GM19099 (cell line): ENCODE results near the gene ALDH1A1.

Experiments used
- POLR2A ChIP-seq: IDR thresholded peaks from 3 replicates; pipeline ENCODE4 v1.6.1; 2011; ENCODE audit warnings: low read depth; ENCODE audit not compliant: insufficient read length; ENCODE audit errors: extremely low read depth

The ALDH1A1 gene

GRCh38 chr9:72883875-72884274, 69.0 kb downstream of the ALDH1A1 start:
- no peak for TF ChIP-seq POLR2A

GRCh38 chr9:72882117-72882775, 70.6 kb downstream of the ALDH1A1 start:
- no peak for TF ChIP-seq POLR2A

GRCh38 chr9:72880821-72881220, 72.0 kb downstream of the ALDH1A1 start:
- TF ChIP-seq POLR2A = no peak

DNA sequence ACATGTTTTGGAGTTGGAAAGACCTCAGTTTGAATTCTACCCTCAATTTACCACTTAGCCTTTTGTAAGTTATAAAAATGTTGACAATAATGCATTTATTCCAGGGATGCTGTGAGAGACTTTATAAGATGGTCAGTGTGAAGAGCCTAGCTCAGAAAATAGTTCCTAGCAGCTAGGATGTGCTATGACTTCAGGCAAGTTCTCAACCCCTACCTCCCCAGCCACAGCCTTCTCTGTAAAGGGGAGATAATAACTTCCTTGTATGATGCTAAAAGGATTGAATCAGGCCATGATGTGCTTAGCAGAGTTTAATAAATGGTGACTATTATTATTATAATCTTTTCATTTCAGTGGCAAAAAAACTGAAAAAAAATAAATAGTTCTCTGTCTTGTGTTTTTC, 77.6 kb downstream of the ALDH1A1 start:
- no peak for TF ChIP-seq POLR2A

DNA sequence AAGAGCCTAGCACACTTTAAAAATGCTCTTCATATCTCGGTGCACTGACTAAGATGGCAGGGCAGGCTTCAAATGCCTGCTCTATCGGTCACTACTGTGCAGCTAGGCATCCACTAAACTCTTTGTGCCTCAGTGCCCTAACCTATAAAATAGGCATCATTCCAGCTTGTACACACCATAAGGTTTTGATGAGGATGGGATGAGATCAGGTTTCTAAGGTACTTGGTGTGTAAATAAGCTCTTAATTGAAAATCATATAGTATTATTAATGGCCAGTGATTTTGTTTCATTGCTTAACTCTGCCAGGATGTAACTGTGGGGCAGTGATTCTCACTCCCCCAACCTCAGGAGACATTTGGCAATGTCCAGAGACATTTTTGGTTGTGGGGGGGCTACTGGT, 78.5 kb downstream of the ALDH1A1 start:
- TF ChIP-seq POLR2A = no peak

GRCh38 chr9:72873456-72873855, 79.4 kb downstream of the ALDH1A1 start:
- TF ChIP-seq POLR2A = no peak

DNA sequence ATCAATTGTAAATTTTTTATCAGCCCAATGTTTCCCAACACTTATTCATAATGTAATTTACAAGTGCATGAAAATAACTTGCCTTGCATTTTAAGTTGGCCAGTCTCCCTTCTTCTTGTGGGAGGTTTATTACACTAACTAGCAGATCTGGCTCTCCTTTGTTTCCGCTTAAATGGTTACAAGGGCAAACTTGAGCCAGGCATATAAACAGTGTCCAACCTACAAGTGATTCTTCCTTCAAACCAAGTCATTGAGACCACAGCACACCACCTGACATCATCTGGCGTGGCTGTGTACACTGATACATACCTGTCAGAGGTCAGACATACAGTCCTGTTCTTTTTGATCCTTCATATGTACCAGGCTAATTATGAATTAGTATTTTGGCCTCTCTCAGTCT, 80.1 kb downstream of the ALDH1A1 start:
- no peak for TF ChIP-seq POLR2A

- no peak for TF ChIP-seq POLR2A
These were observed 81.2 kb downstream of the ALDH1A1 start for GRCh38 chr9:72871685-72872084.

DNA sequence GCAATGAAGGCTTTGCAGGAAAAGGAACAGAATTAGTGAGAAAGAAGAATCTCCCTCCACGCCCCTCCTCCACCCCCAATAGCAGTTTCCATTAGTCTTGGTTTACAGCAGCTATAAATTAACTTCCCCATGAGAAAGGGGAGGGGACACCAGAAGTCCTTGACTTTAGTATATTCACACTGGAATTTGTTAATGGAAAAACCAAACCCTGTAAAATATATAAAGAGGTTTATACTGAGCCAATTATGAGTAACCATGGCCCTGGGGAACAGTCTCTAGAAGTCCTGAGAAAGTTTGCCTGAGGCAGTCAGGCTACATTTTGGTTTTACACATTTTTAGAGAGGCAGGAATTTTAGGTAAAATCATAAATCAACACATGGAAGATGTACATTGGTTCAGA, 88.5 kb downstream of the ALDH1A1 start:
- no peak for TF ChIP-seq POLR2A

GRCh38 chr9:72863456-72864094, 89.3 kb downstream of the ALDH1A1 start:
- TF ChIP-seq POLR2A = no peak

- no peak for TF ChIP-seq POLR2A
These were observed 94.6 kb downstream of the ALDH1A1 start for GRCh38 chr9:72858089-72858912.

- no peak for TF ChIP-seq POLR2A
These were observed 95.2 kb downstream of the ALDH1A1 start for GRCh38 chr9:72857624-72857996.

GRCh38 chr9:72856972-72857623, 95.8 kb downstream of the ALDH1A1 start:
- TF ChIP-seq POLR2A = no peak

- TF ChIP-seq POLR2A = no peak
These were observed 96.8 kb downstream of the ALDH1A1 start for GRCh38 chr9:72855890-72856523.

- no peak for TF ChIP-seq POLR2A
These were observed 97.5 kb downstream of the ALDH1A1 start for GRCh38 chr9:72855321-72855720.
